GM12878 (cell line): ENCODE measurements around the gene RAP1GAP2. TPM values are rescaled to one million over a fixed set of nuclear protein-coding genes. Genes with fewer than 3 reads are reported as not detected.

ENCODE experiments used
- ATAC-seq: fragments of 200-7000 bp; cut with Tn5 transposase; 3 replicates; pipeline ENCODE4 v1.9.1; 2020; ENCODE audit warnings: mild to moderate bottlenecking, moderate library complexity
- BruUV-seq: library from RNA; stranded (reverse); fragments of 400-500 nt; replicated peaks from 2 replicates; lab custom pipeline; 2021; lab: Mats Ljungman, UMichigan
- CTCF ChIA-PET: fragments of 300-600 bp; sonication (Branson Sonifier 250); formaldehyde crosslinking; extraction: SDS; loops from one replicate; lab custom pipeline; 2021; ENCODE audit warnings: inconsistent platforms; lab: Yijun Ruan, JAX
- POLR2A ChIA-PET: fragments of 350-600 bp; formaldehyde crosslinking; extraction: SDS; loops from one replicate; lab custom pipeline; 2021; ENCODE audit warnings: inconsistent platforms; lab: Charles Lee
- RAD21 ChIA-PET: fragments of 300-600 bp; sonication (Branson Sonifier 250); formaldehyde crosslinking; loops from one replicate; lab custom pipeline; 2023; ENCODE audit warnings: antibody characterized with exemption; ENCODE audit not compliant: unreplicated experiment; lab: Charles Lee
- SMC1A ChIA-PET: fragments of 300-600 bp; sonication (Branson Sonifier 250); formaldehyde crosslinking; loops from one replicate; lab custom pipeline; 2023; ENCODE audit not compliant: unreplicated experiment, uncharacterized antibody; lab: Charles Lee
- DNase-seq: peaks from one replicate; pipeline ENCODE4 v3.0.0-alpha.2; 2011; ENCODE audit warnings: low read depth, low spot score
- FAIRE-seq: peaks from 3 replicates; lab custom pipeline; 2011; peaks lifted over from hg19 to GRCh38; lab: Jason Lieb, UNC
- H2AFZ ChIP-seq: 2 replicates; pipeline ENCODE4 v1.6.0; 2011; ENCODE audit warnings: low read depth, low read length, control low read depth; ENCODE audit not compliant: control insufficient read depth
- H3K27ac ChIP-seq: 2 replicates; pipeline ENCODE4 v1.5.1; 2011; ENCODE audit warnings: control low read depth; ENCODE audit not compliant: control insufficient read depth, insufficient read depth
- H3K27me3 ChIP-seq, 2 experiments: replicated peaks in 1 of 2; 2 replicates each; pipeline versions ENCODE4 v1.6.0 to v1.6.1; 2011; ENCODE audit warnings: low read length in 1 of 2; ENCODE audit not compliant: control insufficient read depth in 2 of 2, insufficient read depth in 2 of 2
- H3K36me3 ChIP-seq, 2 experiments: 2 replicates each; pipeline ENCODE4 v1.5.1; 2011; ENCODE audit warnings: low read length in 1 of 2; ENCODE audit not compliant: control insufficient read depth in 2 of 2, insufficient read depth in 2 of 2
- H3K4me1 ChIP-seq: 2 replicates; pipeline ENCODE4 v1.6.1; 2011; ENCODE audit warnings: mild to moderate bottlenecking, low read length, moderate library complexity, mixed read lengths; ENCODE audit not compliant: control insufficient read depth, insufficient read depth
- H3K4me2 ChIP-seq: 2 replicates; pipeline ENCODE4 v1.6.0; 2011; ENCODE audit warnings: control low read depth; ENCODE audit not compliant: control insufficient read depth, insufficient read depth
- H3K4me3 ChIP-seq: fragments of 200-600 bp; sonication (generic); 2 replicates; pipeline ENCODE4 v1.5.1; 2016
- H3K79me2 ChIP-seq: 2 replicates; pipeline ENCODE4 v1.6.0; 2011; ENCODE audit warnings: low read length; ENCODE audit not compliant: control insufficient read depth, insufficient read depth
- H3K9ac ChIP-seq: 2 replicates; pipeline ENCODE4 v1.8.0; 2011; ENCODE audit warnings: low read length, control low read depth, mixed read lengths; ENCODE audit not compliant: control insufficient read depth, insufficient read depth
- H3K9me3 ChIP-seq: replicated peaks from 3 replicates; pipeline ENCODE4 v1.5.1; 2011; ENCODE audit warnings: mild to moderate bottlenecking, low read length; ENCODE audit not compliant: control insufficient read depth, insufficient read depth
- H4K20me1 ChIP-seq: 2 replicates; pipeline ENCODE4 v1.6.0; 2011; ENCODE audit not compliant: control insufficient read depth, insufficient read depth
- ATF2 ChIP-seq: IDR thresholded peaks from 2 replicates; pipeline ENCODE4 v1.6.1; 2012; ENCODE audit warnings: low read length, inconsistent platforms
- BMI1 ChIP-seq: fragments of 450-650 bp; IDR thresholded peaks from 2 replicates; pipeline ENCODE4 v1.6.1; 2016; ENCODE audit warnings: mild to moderate bottlenecking, moderate library complexity, borderline replicate concordance
- CBX3 ChIP-seq: fragments of 200-600 bp; sonication (generic); IDR thresholded peaks from 2 replicates; pipeline ENCODE4 v1.6.1; 2016; ENCODE audit warnings: low read depth, borderline replicate concordance
- CBX5 ChIP-seq: sonication (generic); IDR thresholded peaks from 2 replicates; pipeline ENCODE4 v1.6.1; 2016; ENCODE audit warnings: low read depth, moderate library complexity, mild to moderate bottlenecking, inconsistent platforms
- E2F4 ChIP-seq: IDR thresholded peaks from 2 replicates; pipeline ENCODE4 v1.6.1; 2012; ENCODE audit warnings: low read depth, low read length, improper control_type of control experiment
- ESRRA ChIP-seq: IDR thresholded peaks from 2 replicates; pipeline ENCODE4 v1.6.1; 2012; ENCODE audit warnings: mild to moderate bottlenecking, low read length, improper control_type of control experiment
- FOXM1 ChIP-seq: IDR thresholded peaks from 2 replicates; pipeline ENCODE4 v1.6.1; 2012; ENCODE audit warnings: low read depth, mild to moderate bottlenecking, inconsistent platforms, low read length, moderate library complexity
- HCFC1 ChIP-seq: fragments of 150-350 bp; IDR thresholded peaks from 2 replicates; pipeline ENCODE4 v1.6.1; 2014; ENCODE audit warnings: low read length
- HDGF ChIP-seq: fragments of 450-650 bp; IDR thresholded peaks from 2 replicates; pipeline ENCODE4 v1.6.1; 2016; ENCODE audit warnings: antibody characterized with exemption
- HSF1 ChIP-seq: fragments of 150-350 bp; IDR thresholded peaks from 2 replicates; pipeline ENCODE4 v1.6.1; 2014; ENCODE audit warnings: mild to moderate bottlenecking, low read depth, low read length
- KLF5 ChIP-seq: fragments of 450-650 bp; IDR thresholded peaks from 2 replicates; pipeline ENCODE4 v1.6.1; 2014; ENCODE audit warnings: mild to moderate bottlenecking; ENCODE audit not compliant: partially characterized antibody
- POU2F2 ChIP-seq: IDR thresholded peaks from 3 replicates; pipeline ENCODE4 v1.6.1; 2011; ENCODE audit warnings: low read depth, mild to moderate bottlenecking, low read length, borderline replicate concordance
- RCOR1 ChIP-seq: conservative IDR thresholded peaks from 2 replicates; pipeline ENCODE4 v1.6.1; 2012; ENCODE audit warnings: low read depth, low read length, improper control_type of control experiment
- SMAD5 ChIP-seq: IDR thresholded peaks from 2 replicates; pipeline ENCODE4 v1.6.1; 2016; ENCODE audit warnings: antibody characterized with exemption, low read depth
- SRF ChIP-seq, 2 experiments: IDR thresholded peaks; 2 replicates each; pipeline ENCODE4 v1.6.1; 2011; ENCODE audit warnings: low read depth in 2 of 2, low read length in 2 of 2, mild to moderate bottlenecking in 1 of 2, moderate library complexity in 1 of 2
- SUPT20H ChIP-seq: IDR thresholded peaks from 2 replicates; pipeline ENCODE4 v1.6.1; 2011; ENCODE audit warnings: low read depth, mild to moderate bottlenecking, low read length, moderate library complexity, borderline replicate concordance; ENCODE audit not compliant: control insufficient read depth
- USF2 ChIP-seq: IDR thresholded peaks from 2 replicates; pipeline ENCODE4 v1.6.1; 2011; ENCODE audit warnings: low read depth, low read length, improper control_type of control experiment, borderline replicate concordance
- ZNF217 ChIP-seq: fragments of 450-650 bp; IDR thresholded peaks from 2 replicates; pipeline ENCODE4 v1.6.1; 2017; ENCODE audit warnings: antibody characterized with exemption, mild to moderate bottlenecking
- WGBS: methylation state at CpG from one replicate; pipeline ENCODE4 v1.1.6; 2016; ENCODE audit warnings: low lambda C conversion rate; ENCODE audit not compliant: insufficient replicate concordance, insufficient coverage; ENCODE audit errors: missing lambda C conversion rate; 5-methylcytosine and 5-hydroxymethylcytosine counted together
- in situ Hi-C: fragments of 300-500 bp; cut with MboI; formaldehyde crosslinking; loops from 9 replicates; pipeline ENCODE4 v1.14.3; 2018; ENCODE audit warnings: mixed read lengths
- intact Hi-C: fragments of 100-400 bp; cut with micrococcal nuclease; formaldehyde crosslinking; loops from one replicate; pipeline ENCODE4 v1.14.2; 2022; ENCODE audit not compliant: unreplicated experiment
- polyA plus RNA-seq, 11 experiments: library from polyadenylated mRNA; depleted of rRNA in 4 of 11; unstranded in 6 of 11; stranded (reverse) in 5 of 11; fragments of >200 nt; fragmentation: Nextera tagmentation in 4 of 11; fragmentation: Illumina TruSeq in 1 of 11; extraction: Ambion mirVana in 4 of 11; extraction: Trizol in 1 of 11; gene quantifications; 1 replicate in 1 of 11; 2 replicates in 10 of 11; pipeline versions ENCODE4 v1.2.1 to v1.2.3, GENCODE V29; 2011 to 2016; ENCODE audit warnings: inconsistent platforms in 2 of 11, missing spikeins in 2 of 11, low read depth in 1 of 11
- total RNA-seq, 4 experiments: library from RNA; depleted of rRNA in 3 of 4; stranded (reverse); fragments of >200 nt in 3 of 4; fragmentation: Illumina TruSeq in 1 of 4; extraction: Trizol in 1 of 4; gene quantifications; 2 replicates each; pipeline versions ENCODE4 v1.2.1 to v1.2.3, GENCODE V29; 2013 to 2021

Gene RAP1GAP2
- total and polyA plus RNA-seq, 10 of the 15 experiments (the other 5 are each of a cell fraction or from before 2014, with no cell fraction given): 0.03 to 0.95 (median 0.49) TPM; not detected in 2

- H3K4me1 ChIP-seq: no peaks in the 10 kb centered on the region
- DNase-seq (no peak), ATAC-seq (no peak), FAIRE-seq (no peak)
- no peaks in the 10 kb centered on the region for H4K20me1 ChIP-seq
- H3K27me3 ChIP-seq: 0 out of 4 replicates have a peak, but pooled peaks cover 0 to 7% of the 10 kb centered on the region in 2 experiments
- no peak for TF ChIP-seq SUPT20H
- no peak for TF ChIP-seq E2F4
- no peak for TF ChIP-seq POU2F2
- TF ChIP-seq CBX5: no peak
- TF ChIP-seq ZNF217: no peak
- TF ChIP-seq SRF (IDR thresholded peaks at IDR 0.05; ENCODE audit: low read depth in 2 of 2, low read length in 2 of 2): no peak
- TF ChIP-seq FOXM1: no peak
- TF ChIP-seq RCOR1: no peak
- TF ChIP-seq HCFC1: no peak
- no peak for TF ChIP-seq ESRRA
- no peak for TF ChIP-seq CBX3
- no peak for TF ChIP-seq USF2
- no peak for TF ChIP-seq SMAD5
- no peak for TF ChIP-seq HDGF
- TF ChIP-seq HSF1: no peak
- no peak for TF ChIP-seq KLF5
- no peak for TF ChIP-seq ATF2
- no peak for TF ChIP-seq BMI1
- ChIA-PET RAD21 (no interaction called here), CTCF (interaction anchor here (0.6 kb wide), 1 partner anchor 33 kb away, joined by 3 read pairs; no protein-coding TSS in a partner anchor), POLR2A (no interaction called here), SMC1A (no interaction called here)
- in situ Hi-C loops: no loop called here
- H3K4me3 ChIP-seq: no peak overlapping the region
- 57% methylated on average over 18 of the region's 19 CpGs for WGBS
- no peaks in the 10 kb centered on the region for H3K9me3 ChIP-seq
- H3K9ac ChIP-seq: no peak overlapping the region
- H3K79me2 ChIP-seq: no peaks in the 10 kb centered on the region
- no peak overlapping the region for H2AFZ ChIP-seq
- no peak overlapping the region for H3K4me2 ChIP-seq
- no TSS peak for BruUV-seq
- no peak overlapping the region for H3K27ac ChIP-seq
- intact Hi-C loops: no loop called here
- no peaks in the 10 kb centered on the region for H3K36me3 ChIP-seq
Measured at GRCh38 chr17:2959371-2960130, 163.3 kb downstream of the RAP1GAP2 start.
